H1 (cell line): ENCODE data around the gene NDUFB2. TPM values are rescaled to one million over a fixed set of nuclear protein-coding genes. Genes with fewer than 3 reads are reported as not detected.

Source experiments
- CTCF ChIA-PET: fragments of 300-600 bp; sonication (Branson Sonifier 250); formaldehyde crosslinking; loops from one replicate; lab custom pipeline; 2021; ENCODE audit not compliant: partially characterized antibody; lab: Charles Lee
- POLR2A ChIA-PET: fragments of 300-600 bp; sonication (Branson Sonifier 250); formaldehyde crosslinking; loops from one replicate; lab custom pipeline; 2021; ENCODE audit warnings: inconsistent platforms; ENCODE audit not compliant: partially characterized antibody; lab: Charles Lee
- DNase-seq, 2 experiments: peaks; one replicate each; pipeline versions ENCODE4 v3.0.0 to v3.0.0-alpha.2; 2010 to 2022; ENCODE audit warnings: low spot score in 2 of 2, low read depth in 1 of 2, mixed read lengths in 1 of 2
- FAIRE-seq: peaks from 2 replicates; lab custom pipeline; 2011; peaks lifted over from hg19 to GRCh38; lab: Jason Lieb, UNC
- H2AFZ ChIP-seq: 2 replicates; pipeline ENCODE4 v1.8.1; 2012; ENCODE audit warnings: low read length, inconsistent platforms
- H2AK5ac ChIP-seq: 2 replicates; pipeline ENCODE4 v1.6.1; 2013; ENCODE audit warnings: low read depth, low read length
- H2BK120ac ChIP-seq: replicated peaks from 2 replicates; pipeline ENCODE3; 2013; ENCODE audit warnings: low read depth, low read length, inconsistent platforms
- H2BK12ac ChIP-seq: 2 replicates; pipeline ENCODE4 v1.6.1; 2013; ENCODE audit warnings: low read depth, low read length
- H2BK15ac ChIP-seq: 2 replicates; pipeline ENCODE4 v1.6.1; 2013; ENCODE audit warnings: low read length
- H2BK20ac ChIP-seq: 2 replicates; pipeline ENCODE4 v1.6.1; 2013; ENCODE audit warnings: low read length
- H2BK5ac ChIP-seq: 2 replicates; pipeline ENCODE4 v1.6.1; 2013; ENCODE audit warnings: low read depth, low read length
- H3K14ac ChIP-seq: 2 replicates; pipeline ENCODE4 v1.6.1; 2013; ENCODE audit warnings: inconsistent platforms; ENCODE audit not compliant: insufficient read length
- H3K18ac ChIP-seq: 2 replicates; pipeline ENCODE4 v1.6.1; 2013; ENCODE audit warnings: low read length; ENCODE audit errors: extremely low read depth
- H3K23ac ChIP-seq: 2 replicates; pipeline ENCODE4 v1.6.1; 2013; ENCODE audit warnings: inconsistent platforms; ENCODE audit not compliant: insufficient read length
- H3K23me2 ChIP-seq: 2 replicates; pipeline ENCODE4 v1.6.1; 2013; ENCODE audit warnings: low read depth, low read length
- H3K27ac ChIP-seq: 2 replicates; pipeline ENCODE4 v1.6.1; 2011; ENCODE audit warnings: low read depth, low read length, inconsistent platforms
- H3K27me3 ChIP-seq, 4 experiments: replicated peaks in 1 of 4; 1 replicate in 1 of 4; 2 replicates in 3 of 4; pipeline versions ENCODE4 v1.6.1 to v1.8.1; 2011 to 2013; ENCODE audit warnings: low read length in 3 of 4, mild to moderate bottlenecking in 3 of 4, inconsistent platforms in 2 of 4, mixed read lengths in 2 of 4, moderate library complexity in 1 of 4; ENCODE audit not compliant: control insufficient read depth in 3 of 4, insufficient read depth in 3 of 4; ENCODE audit errors: extremely low read depth in 1 of 4
- H3K36me3 ChIP-seq, 4 experiments: 2 replicates each; pipeline versions ENCODE4 v1.6.1 to v1.8.1; 2011 to 2013; ENCODE audit warnings: mild to moderate bottlenecking in 4 of 4, low read length in 3 of 4, moderate library complexity in 2 of 4, control low read depth in 1 of 4, inconsistent platforms in 1 of 4; ENCODE audit not compliant: insufficient read depth in 4 of 4, control insufficient read depth in 2 of 4
- H3K4ac ChIP-seq: replicated peaks from 2 replicates; pipeline ENCODE3; 2013; ENCODE audit warnings: low read length, low read depth, mixed read lengths, inconsistent platforms; ENCODE audit not compliant: insufficient read length
- H3K4me1 ChIP-seq, 4 experiments: replicated peaks in 1 of 4; 1 replicate in 1 of 4; 2 replicates in 3 of 4; pipeline versions ENCODE4 v1.6.1 to v1.8.1; 2011 to 2013; ENCODE audit warnings: low read length in 3 of 4, inconsistent platforms in 2 of 4, mixed read lengths in 1 of 4; ENCODE audit not compliant: insufficient read depth in 4 of 4, control insufficient read depth in 3 of 4
- H3K4me2 ChIP-seq, 2 experiments: 2 replicates each; pipeline versions ENCODE4 v1.6.1 to v1.8.1; 2011 to 2013; ENCODE audit warnings: low read depth in 2 of 2, low read length in 2 of 2, control low read depth in 1 of 2, inconsistent platforms in 1 of 2, mild to moderate bottlenecking in 1 of 2; ENCODE audit not compliant: insufficient read depth in 1 of 2
- H3K4me3 ChIP-seq, 4 experiments: fragments of 200-600, 300-600 bp in 1 of 4; sonication (generic), shearing (Covaris generic), sonication (Bioruptor Twin) in 1 of 4; 2 replicates each; pipeline versions ENCODE4 v1.5.1 to v1.8.1; 2011 to 2016; ENCODE audit warnings: low read length in 4 of 4, low read depth in 3 of 4, control low read depth in 2 of 4, inconsistent platforms in 2 of 4, mild to moderate bottlenecking in 2 of 4, mixed read lengths in 1 of 4, moderate library complexity in 1 of 4; ENCODE audit not compliant: insufficient read depth in 2 of 4; ENCODE audit errors: extremely low read depth in 1 of 4
- H3K56ac ChIP-seq: replicated peaks from 2 replicates; pipeline ENCODE3; 2013; ENCODE audit warnings: low read depth, mild to moderate bottlenecking, mixed read lengths, low read length, inconsistent platforms; ENCODE audit not compliant: insufficient read length
- H3K79me1 ChIP-seq: 2 replicates; pipeline ENCODE4 v1.6.1; 2013; ENCODE audit warnings: low read depth, low read length, control low read depth
- H3K79me2 ChIP-seq, 2 experiments: 2 replicates each; pipeline versions ENCODE4 v1.6.1 to v1.8.1; 2012 to 2013; ENCODE audit warnings: low read length in 2 of 2, mild to moderate bottlenecking in 2 of 2, inconsistent platforms in 1 of 2; ENCODE audit not compliant: insufficient read depth in 2 of 2, control insufficient read depth in 1 of 2
- H3K9ac ChIP-seq, 4 experiments: replicated peaks in 1 of 4; 1 replicate in 1 of 4; 2 replicates in 3 of 4; pipeline versions ENCODE4 v1.6.1 to v1.8.1; 2011 to 2013; ENCODE audit warnings: low read depth in 3 of 4, low read length in 3 of 4, control low read depth in 2 of 4, mild to moderate bottlenecking in 2 of 4, moderate library complexity in 2 of 4, inconsistent platforms in 1 of 4; ENCODE audit errors: extremely low read depth in 1 of 4
- H3K9me3 ChIP-seq, 2 experiments: 2 replicates each; pipeline versions ENCODE4 v1.6.1 to v1.8.1; 2012 to 2013; ENCODE audit warnings: mild to moderate bottlenecking in 2 of 2, moderate library complexity in 2 of 2, control low read depth in 1 of 2, inconsistent platforms in 1 of 2, low read depth in 1 of 2, low read length in 1 of 2, mixed read lengths in 1 of 2; ENCODE audit not compliant: insufficient read depth in 2 of 2
- H4K20me1 ChIP-seq, 2 experiments: replicated peaks in 1 of 2; 2 replicates each; pipeline versions ENCODE3 to v1.8.1; 2011 to 2013; ENCODE audit warnings: inconsistent platforms in 2 of 2, low read length in 2 of 2, mild to moderate bottlenecking in 1 of 2; ENCODE audit not compliant: insufficient read depth in 2 of 2, control insufficient read depth in 1 of 2
- H4K5ac ChIP-seq: 2 replicates; pipeline ENCODE4 v1.6.1; 2013; ENCODE audit warnings: low read length, low read depth, mixed read lengths, inconsistent platforms; ENCODE audit not compliant: insufficient read length
- H4K8ac ChIP-seq: 2 replicates; pipeline ENCODE4 v1.8.0; 2013; ENCODE audit warnings: mild to moderate bottlenecking, moderate library complexity, low read length, inconsistent platforms; ENCODE audit not compliant: insufficient read depth; ENCODE audit errors: extremely low read depth
- H4K91ac ChIP-seq: replicated peaks from 2 replicates; pipeline ENCODE3; 2013; ENCODE audit warnings: low read length, mixed read lengths, inconsistent platforms; ENCODE audit not compliant: insufficient read length
- BACH1 ChIP-seq: IDR thresholded peaks from 2 replicates; pipeline ENCODE4 v1.6.1; 2012; ENCODE audit warnings: low read length, improper control_type of control experiment
- BCL11A ChIP-seq, 2 experiments: IDR thresholded peaks; one replicate each; pipeline ENCODE4 v1.6.1; 2011; ENCODE audit warnings: low read depth in 2 of 2, low read length in 2 of 2, mild to moderate bottlenecking in 2 of 2
- GTF2F1 ChIP-seq: IDR thresholded peaks from 2 replicates; pipeline ENCODE4 v1.6.1; 2012; ENCODE audit warnings: low read depth, low read length, improper control_type of control experiment, borderline replicate concordance
- JUND ChIP-seq: IDR thresholded peaks from 2 replicates; pipeline ENCODE4 v1.6.1; 2011; ENCODE audit warnings: mild to moderate bottlenecking, improper control_type of control experiment, low read length
- POLR2AphosphoS5 ChIP-seq: IDR thresholded peaks from 2 replicates; pipeline ENCODE4 v1.6.1; 2011; ENCODE audit warnings: low read depth, low read length
- RXRA ChIP-seq: IDR thresholded peaks from 2 replicates; pipeline ENCODE4 v1.6.1; 2011; ENCODE audit warnings: low read depth, mild to moderate bottlenecking, low read length, moderate library complexity; ENCODE audit not compliant: insufficient read depth
- SIRT6 ChIP-seq: IDR thresholded peaks from one replicate; pipeline ENCODE4 v1.7.1; 2012; ENCODE audit warnings: low read length, inconsistent platforms
- SIX5 ChIP-seq: IDR thresholded peaks from 2 replicates; pipeline ENCODE4 v1.6.1; 2011; ENCODE audit warnings: mild to moderate bottlenecking, low read depth, low read length
- SP2 ChIP-seq: IDR thresholded peaks from 2 replicates; pipeline ENCODE4 v1.6.1; 2012; ENCODE audit warnings: mild to moderate bottlenecking, low read length, inconsistent platforms
- TCF12 ChIP-seq: IDR thresholded peaks from 2 replicates; pipeline ENCODE4 v1.6.1; 2011; ENCODE audit warnings: low read depth, mild to moderate bottlenecking, low read length
- YY1 ChIP-seq: IDR thresholded peaks from 2 replicates; pipeline ENCODE4 v1.6.1; 2011; ENCODE audit warnings: low read depth, mild to moderate bottlenecking, low read length
- WGBS, 2 experiments: shearing (Covaris generic) in 1 of 2; methylation state at CpG; one replicate each; pipeline versions ENCODE4 v1.1.6 to v1.1.7; 2013 to 2015; ENCODE audit warnings: low lambda C conversion rate in 2 of 2, mixed read lengths in 2 of 2, inconsistent platforms in 1 of 2, low coverage in 1 of 2, missing lambda C conversion rate in 1 of 2; ENCODE audit not compliant: insufficient replicate concordance in 2 of 2, insufficient coverage in 1 of 2, insufficient read length in 1 of 2; ENCODE audit errors: extremely low coverage in 1 of 2, missing lambda C conversion rate in 1 of 2; 5-methylcytosine and 5-hydroxymethylcytosine counted together
- polyA plus RNA-seq, 7 experiments: library from polyadenylated mRNA; depleted of rRNA in 3 of 7; stranded (reverse) in 5 of 7; unstranded in 2 of 7; fragments of >200 nt in 5 of 7; fragments of 200-250 nt in 2 of 7; gene quantifications; 1 replicate in 5 of 7; 2 replicates in 1 of 7; 4 replicates in 1 of 7; pipeline versions ENCODE4 v1.2.1 to v1.2.3, GENCODE V29; 2011 to 2013; ENCODE audit warnings: missing spikeins in 2 of 7, mixed read lengths in 2 of 7
- total RNA-seq: library from RNA; stranded (reverse); fragmentation: NEBNext Ultra II Directional; extraction: Animal tissue kit (Norgen Biotek cat#: 25700); gene quantifications from 2 replicates; pipeline ENCODE4 v1.2.1, GENCODE V29; 2021
- TF ChIP-seq, protein P1 (sequence below): IDR thresholded peaks from 2 replicates; pipeline ENCODE4 v1.6.1; 2012; ENCODE audit warnings: inconsistent platforms
- TF ChIP-seq, protein P2 (sequence below): IDR thresholded peaks from 2 replicates; pipeline ENCODE4 v1.6.1; 2012; ENCODE audit warnings: inconsistent platforms

The NDUFB2 gene
- total and polyA plus RNA-seq, 2 of the 8 experiments (the other 6 are each of a cell fraction or from before 2014, with no cell fraction given), result 168 to 881 TPM

DNA sequence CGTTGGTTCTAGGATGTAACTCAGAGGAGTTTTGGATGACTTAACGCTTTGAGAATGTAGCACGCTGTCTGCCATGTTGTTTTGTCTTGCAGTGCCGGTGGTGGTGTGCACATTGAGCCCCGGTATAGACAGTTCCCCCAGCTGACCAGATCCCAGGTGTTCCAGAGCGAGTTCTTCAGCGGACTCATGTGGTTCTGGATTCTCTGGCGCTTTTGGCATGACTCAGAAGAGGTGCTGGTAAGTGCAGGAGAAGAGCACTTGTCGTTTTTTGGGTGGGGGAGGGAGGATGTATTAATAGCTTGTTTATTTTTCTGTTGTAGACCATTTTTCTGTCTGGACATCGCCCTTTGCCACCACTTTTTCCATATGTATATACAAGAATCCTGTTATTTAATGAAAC is 6.3 kb downstream of the NDUFB2 start:
- H2BK12ac ChIP-seq, result no peak overlapping the region
- no peak overlapping the region for H2BK15ac ChIP-seq
- no peak overlapping the region for H3K4ac ChIP-seq
- H3K4me3 ChIP-seq, result no peak overlapping the region
- no peak overlapping the region for H2AFZ ChIP-seq
- H3K4me1 ChIP-seq, result 0 out of 7 replicates have a peak, but pooled peaks cover 0 to 2% (median 0%) of the 10 kb centered on the region in 4 experiments
- no peak overlapping the region for H4K8ac ChIP-seq
- peaks cover 3% of the 10 kb centered on the region; the same call in 1 of the 2 replicates for H3K79me1 ChIP-seq
- FAIRE-seq, result no peak
- ChIA-PET CTCF (interaction anchor here (1.1 to 1.6 kb wide), 7 partner anchors 11 to 38 kb away, joined by 3 to 7 read pairs (median 3); no protein-coding TSS in a partner anchor), POLR2A (interaction anchor here (1.3 kb wide), 1 partner anchor 20 kb away, joined by 3 read pairs; no protein-coding TSS in a partner anchor)
- no peak overlapping the region for H2BK120ac ChIP-seq
- no peak overlapping the region for H3K56ac ChIP-seq
- H3K27me3 ChIP-seq, result no peaks in the 10 kb centered on the region
- no peak overlapping the region for H2BK5ac ChIP-seq
- no peak overlapping the region for H2AK5ac ChIP-seq
- H3K9me3 ChIP-seq, result no peaks in the 10 kb centered on the region
- H3K79me2 ChIP-seq, result peaks cover 0 to 35% of the 10 kb centered on the region in 2 experiments; a peak in 2 of 4 replicates
- TF ChIP-seq BACH1 (no peak), RXRA (no peak), SP2 (no peak), SIX5 (no peak), POLR2AphosphoS5 (no peak), BCL11A (IDR thresholded peaks at IDR 0.05; ENCODE audit: low read depth in 2 of 2, low read length in 2 of 2) (no peak), YY1 (no peak), TCF12 (no peak), GTF2F1 (no peak), JUND (no peak), SIRT6 (no peak)
- TF ChIP-seq, protein P1, sequence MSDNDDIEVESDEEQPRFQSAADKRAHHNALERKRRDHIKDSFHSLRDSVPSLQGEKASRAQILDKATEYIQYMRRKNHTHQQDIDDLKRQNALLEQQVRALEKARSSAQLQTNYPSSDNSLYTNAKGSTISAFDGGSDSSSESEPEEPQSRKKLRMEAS, result no peak
- TF ChIP-seq, protein P2, sequence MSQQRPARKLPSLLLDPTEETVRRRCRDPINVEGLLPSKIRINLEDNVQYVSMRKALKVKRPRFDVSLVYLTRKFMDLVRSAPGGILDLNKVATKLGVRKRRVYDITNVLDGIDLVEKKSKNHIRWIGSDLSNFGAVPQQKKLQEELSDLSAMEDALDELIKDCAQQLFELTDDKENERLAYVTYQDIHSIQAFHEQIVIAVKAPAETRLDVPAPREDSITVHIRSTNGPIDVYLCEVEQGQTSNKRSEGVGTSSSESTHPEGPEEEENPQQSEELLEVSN, result no peak
- TF ChIP-seq, all 59 proteins: peak for 0
- Histone ChIP-seq H4K20me1 (peaks cover 0 to 1% of the 10 kb centered on the region in 2 experiments), H3K14ac (no peak overlapping the region), H4K91ac (no peak overlapping the region), H4K5ac (no peak overlapping the region), H3K23ac (no peak overlapping the region), H3K4me2 (no peak overlapping the region), H3K23me2 (no peaks in the 10 kb centered on the region), H3K36me3 (peaks cover 0 to 17% (median 8%) of the 10 kb centered on the region in 4 experiments; a peak in 3 of 8 replicates), H3K18ac (no peak overlapping the region), H2BK20ac (no peak overlapping the region), H3K27ac (no peak overlapping the region), H3K9ac (no peak overlapping the region)
- peak in 1 of 2 experiments; percentile 36 for DNase-seq
- WGBS, 2 experiments, result 94% methylated on average over 10 of the region's 10 CpGs; no CpG with 5 or more reads in 1 of the 2 experiments
